Body of pancreas (tissue), 4 donors: ENCODE measurements around the gene ABCB8. TPM values are rescaled to one million over a fixed set of nuclear protein-coding genes. Genes with fewer than 3 reads are reported as not detected.
A peak's percentile ranks its signal among the peaks of the same experiment; 100 is the strongest.
"Not testable (repeated sequence)": the region's sequence is repeated elsewhere in the genome, so short reads cannot be mapped to it uniquely, and the experiment has no call there.

Experiments used
- ATAC-seq: fragments of 150-250 bp; one replicate; pipeline ENCODE4 v1.9.1; 2016
- DNase-seq, 4 donors: peaks; one replicate each; pipeline ENCODE4 v3.0.0-alpha.2; 2019
- H3K27ac ChIP-seq, 4 donors: fragments of 200-600 bp; sonication (generic); 1 replicate in 3 of 4; 2 replicates in 1 of 4; pipeline versions ENCODE4 v1.5.1 to v1.6.1; 2016 to 2019; ENCODE audit warnings: mild to moderate bottlenecking in 1 of 4, mixed read lengths in 1 of 4, moderate library complexity in 1 of 4
- H3K27me3 ChIP-seq, 2 donors: fragments of 200-600 bp; sonication (generic); one replicate each; pipeline ENCODE4 v1.6.0; 2016; ENCODE audit warnings: mild to moderate bottlenecking in 1 of 2
- H3K36me3 ChIP-seq, 2 donors: fragments of 200-600 bp; sonication (generic); replicated peaks in 1 of 2; 2 replicates each; pipeline ENCODE4 v1.5.1; 2016; ENCODE audit warnings: low read depth in 2 of 2; ENCODE audit not compliant: insufficient read depth in 1 of 2
- H3K4me1 ChIP-seq: fragments of 200-600 bp; sonication (generic); one replicate; pipeline ENCODE4 v1.6.0; 2016
- H3K4me3 ChIP-seq, 2 donors: fragments of 200-600 bp; sonication (generic); 1 replicate in 1 of 2; 2 replicates in 1 of 2; pipeline ENCODE4 v1.5.1; 2016 to 2019
- H3K9me3 ChIP-seq, 3 donors: fragments of 200-600 bp; sonication (generic); 1 replicate in 2 of 3; 2 replicates in 1 of 3; pipeline ENCODE4 v1.5.1; 2016
- CTCF ChIP-seq, 7 experiments: fragments of 450-650 bp in 4 of 7; fragments of 200-600 bp in 3 of 7; sonication (generic) in 3 of 7; IDR thresholded peaks; one replicate each; pipeline ENCODE4 v1.5.1; 2016 to 2019; ENCODE audit warnings: antibody characterized with exemption in 7 of 7
- POLR2A ChIP-seq, 3 donors: fragments of 450-650 bp; IDR thresholded peaks; one replicate each; pipeline ENCODE4 v1.6.1; 2016; ENCODE audit warnings: antibody characterized with exemption in 3 of 3, mild to moderate bottlenecking in 2 of 3
- WGBS, 2 donors: methylation state at CpG; one replicate each; pipeline ENCODE4 v1.1.5; 2017; 5-methylcytosine and 5-hydroxymethylcytosine counted together
- intact Hi-C: fragments of 100-400 bp; cut with DNase I; formaldehyde crosslinking; loops from one replicate; pipeline ENCODE4 v1.15.1; 2023
- total RNA-seq, 2 donors: library from RNA; depleted of rRNA; stranded (reverse); fragments of >200 nt; gene quantifications; one replicate each; pipeline ENCODE4 v1.1.0, GENCODE V29; 2016

Gene ABCB8
- total RNA-seq, 2 donors from 2014 or later = 8.8 to 39.6 TPM

- intact Hi-C loops = no loop called here
- ATAC-seq = no peak
- WGBS, 2 donors = 80 to 82% methylated on average over 4 of the region's 4 CpGs
These were observed 3.7 kb upstream of the ABCB8 start, which contains the start of gene ATG9B for GRCh38 chr7:151024435-151025056. ATG9B (minus strand) TSS chr7:151024494; CDS start chr7:151024423, 71 bp downstream.

DNA sequence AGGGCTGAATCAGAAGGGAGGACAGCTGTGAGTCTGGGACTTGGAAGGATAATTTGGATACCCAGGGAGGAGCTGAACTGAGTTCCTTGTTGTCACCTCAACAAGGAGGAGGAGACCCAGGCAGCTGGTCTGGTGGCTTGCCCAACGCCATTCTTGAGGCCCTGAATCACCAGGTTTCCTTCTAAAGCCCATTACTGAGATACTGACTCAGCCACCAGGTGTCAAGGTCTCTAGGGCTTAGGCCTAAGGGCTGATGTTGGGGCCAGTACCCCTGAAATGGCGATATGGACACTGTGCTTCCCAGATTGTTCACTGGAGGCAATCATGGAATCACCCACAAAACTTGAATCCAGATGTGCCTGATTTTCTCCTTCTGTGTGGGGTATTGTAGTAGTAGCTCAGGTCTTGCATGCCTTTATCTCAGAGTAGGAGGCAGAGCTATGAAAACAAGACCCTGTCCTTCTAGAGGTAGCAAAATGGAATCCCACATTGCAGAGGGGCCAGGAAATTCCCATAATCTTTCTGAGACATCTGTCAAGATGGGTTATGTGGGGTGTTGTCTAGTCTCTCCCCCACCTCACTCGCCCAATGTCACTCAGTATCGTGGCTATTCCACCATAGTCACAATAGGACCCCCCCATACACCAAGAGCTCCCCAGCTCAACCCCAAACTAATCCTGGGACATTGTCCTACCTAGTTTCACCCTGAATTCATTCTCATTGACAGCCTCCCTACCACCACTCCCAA is 2.2 kb upstream of the ABCB8 start:
- ATAC-seq (no peak), DNase-seq (no peak)
- Histone ChIP-seq H3K27me3 (no peaks in the 10 kb centered on the region), H3K27ac (no peak overlapping the region), H3K4me3 (no peak overlapping the region), H3K36me3 (no peaks in the 10 kb centered on the region), H3K9me3 (no peaks in the 10 kb centered on the region), H3K4me1 (peaks cover 5% of the 10 kb centered on the region)
- TF ChIP-seq CTCF (IDR thresholded peaks at IDR 0.05) (no peak), POLR2A (IDR thresholded peaks at IDR 0.05) (no peak)
- WGBS, 2 donors = 79 to 85% methylated on average over 3 to 4 of the region's 4 CpGs
- intact Hi-C loops = no loop called here

More at GRCh38 chr7:151024435-151025056, 3.7 kb upstream of the ABCB8 start, which contains the start of gene ATG9B:
- Histone ChIP-seq H3K9me3 (no peaks in the 10 kb centered on the region), H3K27ac (no peak within 1 kb of the TSS), H3K36me3 (no peaks in the 10 kb centered on the region), H3K4me1 (peaks cover 5% of the 10 kb centered on the region), H3K27me3 (no peaks in the 10 kb centered on the region), H3K4me3 (no peak within 1 kb of the TSS)
- TF ChIP-seq CTCF (IDR thresholded peaks at IDR 0.05) (no peak), POLR2A (IDR thresholded peaks at IDR 0.05) (no peak)
- DNase-seq = no peak

DNA sequence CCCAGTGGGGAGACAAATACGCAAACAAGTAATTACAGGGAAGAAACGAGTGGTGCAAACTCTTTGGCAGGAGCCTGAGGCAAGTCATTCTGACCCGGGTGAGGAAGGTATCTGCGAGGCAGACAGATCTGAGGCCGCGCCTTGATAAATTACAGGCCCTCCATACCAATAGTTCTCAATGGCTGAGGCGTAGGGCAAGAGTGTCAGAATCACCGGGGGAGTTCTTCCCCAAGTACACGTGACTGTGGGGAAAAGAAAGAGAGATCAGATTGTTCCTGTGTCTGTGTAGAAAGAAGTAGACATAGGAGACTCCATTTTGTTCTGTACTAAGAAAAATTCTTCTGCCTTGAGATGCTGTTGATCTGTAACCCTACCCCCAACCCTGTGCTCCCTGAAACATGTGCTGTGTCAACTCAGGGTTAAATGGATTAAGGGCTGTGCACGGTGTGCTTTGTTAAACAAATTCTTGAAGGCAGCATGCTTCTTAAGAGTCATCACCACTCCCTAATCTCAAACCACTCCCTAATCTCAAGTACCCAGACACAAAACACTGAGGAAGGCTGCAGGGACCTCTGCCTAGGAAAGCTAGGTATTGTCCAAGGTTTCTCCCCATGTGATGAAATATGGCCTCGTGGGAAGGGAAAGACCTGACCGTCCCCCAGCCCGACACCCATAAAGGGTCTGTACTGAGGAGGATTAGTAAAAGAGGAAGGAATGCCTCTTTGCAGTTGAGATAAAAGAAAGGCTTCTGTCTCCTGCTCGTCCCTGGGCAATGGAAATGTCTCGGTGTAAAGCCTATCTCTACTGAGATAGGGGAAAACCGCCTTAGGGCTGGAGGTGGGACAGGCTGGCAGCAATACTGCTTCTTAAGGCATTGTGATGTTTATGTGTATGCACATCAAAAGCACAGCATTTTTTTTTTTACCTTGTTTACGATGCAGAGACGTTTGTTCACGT is 1.2 kb upstream of the ABCB8 start:
- peak overlapping the region in 2 of 4 donors; percentile 84 to 89 for H3K27ac ChIP-seq
- ATAC-seq, H3K4me1 ChIP-seq, H3K4me3 ChIP-seq, DNase-seq, H3K36me3 ChIP-seq, H3K9me3 ChIP-seq, H3K27me3 ChIP-seq, intact Hi-C loops: not testable (repeated sequence)
- WGBS, 2 donors = 46% methylated on average over 19 of the region's 19 CpGs

GRCh38 chr7:151027728-151028130 is 521 bp upstream of the ABCB8 start:
- Histone ChIP-seq H3K4me3 (peak overlapping the region in 1 of 2 donors; percentile 9), H3K27ac (peak overlapping the region; percentile 50 to 89 (median 78))
- intact Hi-C loops, H3K36me3 ChIP-seq, DNase-seq, ATAC-seq, H3K27me3 ChIP-seq, H3K4me1 ChIP-seq, H3K9me3 ChIP-seq: not testable (repeated sequence)
- 6 to 7% methylated on average over 16 of the region's 16 CpGs for WGBS, 2 donors

DNA sequence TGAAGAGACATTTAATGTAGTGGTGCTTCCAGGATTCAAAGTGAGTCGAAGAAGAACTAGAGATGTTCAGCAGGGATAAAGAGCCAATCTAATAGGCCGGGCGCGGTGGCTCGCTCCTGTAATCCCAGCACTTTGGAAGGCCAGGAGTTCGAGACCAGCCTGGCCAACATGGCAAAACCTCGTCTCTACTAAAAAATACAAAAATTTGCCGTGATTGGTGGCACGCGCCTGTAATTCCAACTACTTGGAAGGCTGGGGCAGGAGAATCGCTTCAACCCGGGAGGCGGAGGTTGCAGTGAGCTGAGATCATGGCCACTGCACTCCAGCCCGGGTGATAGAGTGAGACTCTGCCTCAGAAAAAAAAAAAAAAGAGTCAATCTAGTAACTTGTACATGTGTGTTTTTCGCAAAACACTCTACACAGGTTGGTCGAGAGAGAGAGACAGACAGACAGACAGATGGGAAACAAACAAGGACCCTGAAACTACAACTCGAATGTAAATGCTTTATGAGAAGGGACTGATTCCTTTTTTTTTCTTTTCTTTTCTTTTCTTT is 775 bp downstream of the ABCB8 start:
- no peaks in the 10 kb centered on the region for H3K36me3 ChIP-seq
- H3K27ac ChIP-seq = peak overlapping the region; percentile 66 to 89 (median 78)
- 33 to 42% methylated on average over 14 to 17 of the region's 17 CpGs for WGBS, 2 donors
- no peak for TF ChIP-seq POLR2A (IDR thresholded peaks at IDR 0.05)
- no peak for TF ChIP-seq CTCF (IDR thresholded peaks at IDR 0.05)
- H3K4me3 ChIP-seq = peak overlapping the region in 1 of 2 donors; percentile 68
- no peaks in the 10 kb centered on the region for H3K9me3 ChIP-seq
- intact Hi-C loops = no loop called here
- DNase-seq (no peak), ATAC-seq (no peak)
- H3K27me3 ChIP-seq = no peaks in the 10 kb centered on the region
- H3K4me1 ChIP-seq = peaks cover 5% of the 10 kb centered on the region
